ENCODE results near the gene USP24.
"Not testable (repeated sequence)": the region's sequence is repeated elsewhere in the genome, so short reads cannot be mapped to it uniquely, and the experiment has no call there.

USP24 gene

GRCh38 chr1:55118651-55119329 lies 96.4 kb downstream of the USP24 start:
- DNase-seq (ENCODE audit: low spot score): no peak

GRCh38 chr1:55117941-55118340 lies 97.2 kb downstream of the USP24 start:
- DNase-seq (ENCODE audit: low spot score): no peak

GRCh38 chr1:55109005-55109404 lies 106.2 kb downstream of the USP24 start:
- DNase-seq (ENCODE audit: low spot score): not testable (repeated sequence)

- no peak for DNase-seq (ENCODE audit: low spot score)
Measured at GRCh38 chr1:55107101-55107500, 108.1 kb downstream of the USP24 start.

- no peak for DNase-seq (ENCODE audit: low spot score)
Measured at GRCh38 chr1:55103891-55104290, 111.3 kb downstream of the USP24 start.

GRCh38 chr1:55095095-55095494 lies 120.1 kb downstream of the USP24 start:
- no peak for DNase-seq (ENCODE audit: low spot score)

- DNase-seq (ENCODE audit: low spot score): no peak
Measured at GRCh38 chr1:55092475-55092874, 122.7 kb downstream of the USP24 start.

GRCh38 chr1:55089683-55090082 lies 125.5 kb downstream of the USP24 start:
- DNase-seq (ENCODE audit: low spot score): no peak

GRCh38 chr1:55088413-55088812 lies 126.8 kb downstream of the USP24 start:
- DNase-seq (ENCODE audit: low spot score): no peak

GRCh38 chr1:55087439-55087838 lies 127.7 kb downstream of the USP24 start:
- no peak for DNase-seq (ENCODE audit: low spot score)

- no peak for DNase-seq (ENCODE audit: low spot score)
Measured at GRCh38 chr1:55084257-55084656, 130.9 kb downstream of the USP24 start.

GRCh38 chr1:55081905-55082296 lies 133.3 kb downstream of the USP24 start:
- DNase-seq (ENCODE audit: low spot score): no peak

GRCh38 chr1:55081188-55081904 lies 133.8 kb downstream of the USP24 start:
- DNase-seq (ENCODE audit: low spot score): no peak

GRCh38 chr1:55079651-55080050 lies 135.5 kb downstream of the USP24 start:
- no peak for DNase-seq (ENCODE audit: low spot score)

- DNase-seq (ENCODE audit: low spot score): peak; percentile 49
Measured at GRCh38 chr1:55078470-55078869, 136.7 kb downstream of the USP24 start.

- DNase-seq (ENCODE audit: low spot score): no peak
Measured at GRCh38 chr1:55076356-55076755, 138.8 kb downstream of the USP24 start.

GRCh38 chr1:55074455-55074854 lies 140.7 kb downstream of the USP24 start:
- no peak for DNase-seq (ENCODE audit: low spot score)

- DNase-seq (ENCODE audit: low spot score): no peak
Measured at GRCh38 chr1:55073187-55073916, 141.8 kb downstream of the USP24 start.

- DNase-seq (ENCODE audit: low spot score): no peak
Measured at GRCh38 chr1:55071477-55071876, 143.7 kb downstream of the USP24 start.

GRCh38 chr1:55070293-55071164 lies 144.6 kb downstream of the USP24 start:
- peak; percentile 43 for DNase-seq (ENCODE audit: low spot score)

GRCh38 chr1:55069280-55069679 lies 145.9 kb downstream of the USP24 start:
- no peak for DNase-seq (ENCODE audit: low spot score)

- no peak for DNase-seq (ENCODE audit: low spot score)
Measured at GRCh38 chr1:55068638-55069037, 146.5 kb downstream of the USP24 start.
